Measurements from ENCODE around the gene RAD18.

RAD18 gene

DNA sequence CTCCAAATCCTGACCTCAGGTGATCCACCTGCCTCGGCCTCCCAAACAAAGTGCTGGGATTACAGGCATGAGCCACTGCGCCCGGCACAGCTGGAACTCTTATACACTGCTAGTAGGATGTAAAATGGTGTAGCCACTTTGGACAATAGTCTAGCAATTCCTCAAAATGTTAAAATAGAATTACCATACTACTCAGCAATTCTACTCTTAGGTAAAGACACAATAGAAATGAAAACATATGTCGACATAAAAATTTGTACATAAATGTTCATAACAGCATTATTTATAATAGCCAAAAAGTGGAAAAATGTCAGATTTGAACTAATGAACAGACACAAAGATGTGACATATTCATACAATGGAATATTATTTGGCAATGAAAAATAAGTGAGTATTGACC, 33.4 kb downstream of the RAD18 start (continued):
- no peak for TF ChIP-seq ZNF70 (CRISPR knock-in tag; IDR thresholded peaks at IDR 0.05)
- no peak for TF ChIP-seq BACH2 (CRISPR knock-in tag; IDR thresholded peaks at IDR 0.05; ENCODE audit: borderline replicate concordance)
- no peak for TF ChIP-seq ZC3H10 (CRISPR knock-in tag; IDR thresholded peaks at IDR 0.05)
- TF ChIP-seq, protein P1, sequence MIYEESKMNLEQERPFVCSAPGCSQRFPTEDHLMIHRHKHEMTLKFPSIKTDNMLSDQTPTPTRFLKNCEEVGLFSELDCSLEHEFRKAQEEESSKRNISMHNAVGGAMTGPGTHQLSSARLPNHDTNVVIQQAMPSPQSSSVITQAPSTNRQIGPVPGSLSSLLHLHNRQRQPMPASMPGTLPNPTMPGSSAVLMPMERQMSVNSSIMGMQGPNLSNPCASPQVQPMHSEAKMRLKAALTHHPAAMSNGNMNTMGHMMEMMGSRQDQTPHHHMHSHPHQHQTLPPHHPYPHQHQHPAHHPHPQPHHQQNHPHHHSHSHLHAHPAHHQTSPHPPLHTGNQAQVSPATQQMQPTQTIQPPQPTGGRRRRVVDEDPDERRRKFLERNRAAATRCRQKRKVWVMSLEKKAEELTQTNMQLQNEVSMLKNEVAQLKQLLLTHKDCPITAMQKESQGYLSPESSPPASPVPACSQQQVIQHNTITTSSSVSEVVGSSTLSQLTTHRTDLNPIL (CRISPR knock-in tag; IDR thresholded peaks at IDR 0.05; ENCODE audit: low read depth): no peak
- no peak for TF ChIP-seq ESRRG (CRISPR knock-in tag; IDR thresholded peaks at IDR 0.05)

- TF ChIP-seq, protein P2, sequence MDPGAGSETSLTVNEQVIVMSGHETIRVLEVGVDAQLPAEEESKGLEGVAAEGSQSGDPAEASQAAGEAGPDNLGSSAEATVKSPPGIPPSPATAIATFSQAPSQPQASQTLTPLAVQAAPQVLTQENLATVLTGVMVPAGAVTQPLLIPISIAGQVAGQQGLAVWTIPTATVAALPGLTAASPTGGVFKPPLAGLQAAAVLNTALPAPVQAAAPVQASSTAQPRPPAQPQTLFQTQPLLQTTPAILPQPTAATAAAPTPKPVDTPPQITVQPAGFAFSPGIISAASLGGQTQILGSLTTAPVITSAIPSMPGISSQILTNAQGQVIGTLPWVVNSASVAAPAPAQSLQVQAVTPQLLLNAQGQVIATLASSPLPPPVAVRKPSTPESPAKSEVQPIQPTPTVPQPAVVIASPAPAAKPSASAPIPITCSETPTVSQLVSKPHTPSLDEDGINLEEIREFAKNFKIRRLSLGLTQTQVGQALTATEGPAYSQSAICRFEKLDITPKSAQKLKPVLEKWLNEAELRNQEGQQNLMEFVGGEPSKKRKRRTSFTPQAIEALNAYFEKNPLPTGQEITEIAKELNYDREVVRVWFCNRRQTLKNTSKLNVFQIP (CRISPR knock-in tag; IDR thresholded peaks at IDR 0.05; ENCODE audit: borderline replicate concordance, low read depth): no peak
- TF ChIP-seq ZNF565 (CRISPR knock-in tag; conservative IDR thresholded peaks at IDR 0.05; ENCODE audit: low read depth): no peak
- TF ChIP-seq, protein P3, sequence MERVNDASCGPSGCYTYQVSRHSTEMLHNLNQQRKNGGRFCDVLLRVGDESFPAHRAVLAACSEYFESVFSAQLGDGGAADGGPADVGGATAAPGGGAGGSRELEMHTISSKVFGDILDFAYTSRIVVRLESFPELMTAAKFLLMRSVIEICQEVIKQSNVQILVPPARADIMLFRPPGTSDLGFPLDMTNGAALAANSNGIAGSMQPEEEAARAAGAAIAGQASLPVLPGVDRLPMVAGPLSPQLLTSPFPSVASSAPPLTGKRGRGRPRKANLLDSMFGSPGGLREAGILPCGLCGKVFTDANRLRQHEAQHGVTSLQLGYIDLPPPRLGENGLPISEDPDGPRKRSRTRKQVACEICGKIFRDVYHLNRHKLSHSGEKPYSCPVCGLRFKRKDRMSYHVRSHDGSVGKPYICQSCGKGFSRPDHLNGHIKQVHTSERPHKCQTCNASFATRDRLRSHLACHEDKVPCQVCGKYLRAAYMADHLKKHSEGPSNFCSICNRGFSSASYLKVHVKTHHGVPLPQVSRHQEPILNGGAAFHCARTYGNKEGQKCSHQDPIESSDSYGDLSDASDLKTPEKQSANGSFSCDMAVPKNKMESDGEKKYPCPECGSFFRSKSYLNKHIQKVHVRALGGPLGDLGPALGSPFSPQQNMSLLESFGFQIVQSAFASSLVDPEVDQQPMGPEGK (CRISPR knock-in tag; IDR thresholded peaks at IDR 0.05; ENCODE audit: borderline replicate concordance): no peak
- no peak for ATAC-seq
Measured at GRCh38 chr3:8914491-8914890, 48.8 kb downstream of the RAD18 start.

GRCh38 chr3:8911781-8912180, 51.5 kb downstream of the RAD18 start:
- no peak for ATAC-seq
- TF ChIP-seq, protein P1 (CRISPR knock-in tag; IDR thresholded peaks at IDR 0.05; ENCODE audit: low read depth): no peak
- TF ChIP-seq TCF4 (CRISPR knock-in tag; IDR thresholded peaks at IDR 0.05; ENCODE audit: borderline replicate concordance) (no peak), BACH2 (CRISPR knock-in tag; IDR thresholded peaks at IDR 0.05; ENCODE audit: borderline replicate concordance) (no peak), ZNF70 (CRISPR knock-in tag; IDR thresholded peaks at IDR 0.05) (no peak), ZC3H10 (CRISPR knock-in tag; IDR thresholded peaks at IDR 0.05) (no peak), TOX (CRISPR knock-in tag; IDR thresholded peaks at IDR 0.05; ENCODE audit: borderline replicate concordance) (no peak), GLIS3 (CRISPR knock-in tag; IDR thresholded peaks at IDR 0.05) (no peak), SNAI2 (CRISPR knock-in tag; IDR thresholded peaks at IDR 0.05) (no peak), CSRNP3 (CRISPR knock-in tag; IDR thresholded peaks at IDR 0.05) (no peak), RARB (CRISPR knock-in tag; IDR thresholded peaks at IDR 0.05) (no peak), TSHZ2 (CRISPR knock-in tag; IDR thresholded peaks at IDR 0.05) (no peak), ZFP3 (CRISPR knock-in tag; IDR thresholded peaks at IDR 0.05) (no peak), ARNTL (CRISPR knock-in tag; IDR thresholded peaks at IDR 0.05; ENCODE audit: borderline replicate concordance, low read depth) (no peak)
- TF ChIP-seq, protein P3 (CRISPR knock-in tag; IDR thresholded peaks at IDR 0.05; ENCODE audit: borderline replicate concordance): no peak

Measured in SK-N-SH treated with all-trans-retinoic acid at 6 μM for 48 hours (cell line).